HepG2 (cell line): ENCODE results near the gene CYP27B1. TPM values are rescaled to one million over a fixed set of nuclear protein-coding genes. Genes with fewer than 3 reads are reported as not detected.

Source experiments
- ATF7 ChIP-seq, 2 experiments: fragments of 450-650 bp in 1 of 2; sonication (generic) in 1 of 2; formaldehyde crosslinking in 1 of 2; IDR thresholded peaks; 2 replicates each; pipeline versions ENCODE4 v1.4.0 to v1.6.1; 2016 to 2020; ENCODE audit warnings: antibody characterized with exemption in 1 of 2, mild to moderate bottlenecking in 1 of 2, missing genetic modification reagents in 1 of 2
- ATF7-NPFF ChIP-seq: sonication (generic); formaldehyde crosslinking; IDR thresholded peaks from 2 replicates; pipeline ENCODE4 v1.8.1; 2023; ENCODE audit warnings: mild to moderate bottlenecking, low read depth, missing genetic modification reagents, moderate library complexity
- CBX2 ChIP-seq, 2 experiments: fragments of 200-600 bp in 1 of 2; sonication (generic); formaldehyde crosslinking in 1 of 2; IDR thresholded peaks; 2 replicates each; pipeline versions ENCODE4 v1.7.0 to v1.8.1; 2018 to 2022; ENCODE audit warnings: low read depth in 2 of 2, low read length in 1 of 2, mild to moderate bottlenecking in 1 of 2, missing genetic modification reagents in 1 of 2
- JDP2 ChIP-seq: sonication (generic); formaldehyde crosslinking; IDR thresholded peaks from 2 replicates; pipeline ENCODE4 v1.8.1; 2022; ENCODE audit warnings: missing genetic modification reagents, borderline replicate concordance
- NFKB2 ChIP-seq: sonication (generic); formaldehyde crosslinking; IDR thresholded peaks from 2 replicates; pipeline ENCODE4 v1.4.0; 2020; ENCODE audit warnings: missing genetic modification reagents, borderline replicate concordance
- PITX1 ChIP-seq: sonication (generic); formaldehyde crosslinking; IDR thresholded peaks from 2 replicates; pipeline ENCODE4 v1.5.1; 2020; ENCODE audit warnings: mild to moderate bottlenecking, missing genetic modification reagents
- REL ChIP-seq: sonication (generic); formaldehyde crosslinking; conservative IDR thresholded peaks from 2 replicates; pipeline ENCODE4 v1.8.0; 2022; ENCODE audit warnings: mild to moderate bottlenecking, missing genetic modification reagents, moderate library complexity
- SIN3A ChIP-seq: IDR thresholded peaks from 2 replicates; pipeline ENCODE4 v1.6.1; 2011; ENCODE audit warnings: low read depth, mild to moderate bottlenecking, control low read depth, low read length, borderline replicate concordance
- SKI ChIP-seq: fragments of 450-650 bp; IDR thresholded peaks from one replicate; pipeline ENCODE4 v1.6.1; 2018; ENCODE audit warnings: mild to moderate bottlenecking; ENCODE audit not compliant: partially characterized antibody
- SUZ12 ChIP-seq: fragments of 150-350 bp; IDR thresholded peaks from 2 replicates; pipeline ENCODE4 v1.6.1; 2014; ENCODE audit warnings: low read depth, low read length
- TBX2 ChIP-seq: sonication (generic); formaldehyde crosslinking; IDR thresholded peaks from 2 replicates; pipeline ENCODE4 v1.5.0; 2020; ENCODE audit warnings: missing genetic modification reagents, mild to moderate bottlenecking, borderline replicate concordance
- ZBTB3 ChIP-seq: sonication (generic); formaldehyde crosslinking; IDR thresholded peaks from 2 replicates; pipeline ENCODE4 v1.4.0; 2020; ENCODE audit warnings: low read depth, mild to moderate bottlenecking, moderate library complexity, missing genetic modification reagents, borderline replicate concordance
- ZFP1 ChIP-seq: IDR thresholded peaks from 2 replicates; pipeline ENCODE4 v1.6.1; 2016
- ZFP36L2 ChIP-seq: sonication (generic); formaldehyde crosslinking; IDR thresholded peaks from 2 replicates; pipeline ENCODE4 v1.4.0; 2020; ENCODE audit warnings: missing genetic modification reagents
- ZNF10 ChIP-seq: sonication (generic); formaldehyde crosslinking; IDR thresholded peaks from 2 replicates; pipeline ENCODE4 v1.4.0; 2020; ENCODE audit warnings: mild to moderate bottlenecking, low read depth, missing genetic modification reagents, borderline replicate concordance
- ZNF549 ChIP-seq: sonication (generic); formaldehyde crosslinking; IDR thresholded peaks from 2 replicates; pipeline ENCODE4 v1.5.0; 2020; ENCODE audit warnings: missing genetic modification reagents
- ZNF672 ChIP-seq: sonication (generic); formaldehyde crosslinking; IDR thresholded peaks from 2 replicates; pipeline ENCODE4 v1.8.1; 2022; ENCODE audit warnings: missing genetic modification reagents
- ZNF780A ChIP-seq: sonication (generic); formaldehyde crosslinking; IDR thresholded peaks from 2 replicates; pipeline ENCODE4 v1.8.0; 2022; ENCODE audit warnings: mild to moderate bottlenecking, missing genetic modification reagents, moderate library complexity
- polyA plus RNA-seq, 8 experiments: library from polyadenylated mRNA; depleted of rRNA in 3 of 8; stranded (reverse) in 7 of 8; unstranded in 1 of 8; fragments of >200 nt; fragmentation: Illumina TruSeq in 4 of 8; extraction: Trizol in 4 of 8; gene quantifications; 2 replicates each; pipeline versions ENCODE4 v1.2.1 to v1.2.3, GENCODE V29; 2011 to 2016; ENCODE audit warnings: low read depth in 4 of 8, missing spikeins in 1 of 8, mixed read lengths in 1 of 8; ENCODE audit not compliant: insufficient read depth in 1 of 8
- total RNA-seq, 5 experiments: library from RNA; depleted of rRNA; stranded (reverse); fragments of >200 nt; fragmentation: Illumina TruSeq; extraction: Trizol; gene quantifications; 2 replicates each; pipeline ENCODE4 v1.2.3, GENCODE V29; 2016; ENCODE audit warnings: low read depth in 1 of 5
- TF ChIP-seq, protein P1 (sequence below): sonication (generic); formaldehyde crosslinking; IDR thresholded peaks from 2 replicates; pipeline ENCODE4 v1.4.0; 2020; ENCODE audit warnings: missing genetic modification reagents, borderline replicate concordance
- TF ChIP-seq, protein P2 (sequence below): sonication (generic); formaldehyde crosslinking; IDR thresholded peaks from 2 replicates; pipeline ENCODE4 v1.5.0; 2020; ENCODE audit warnings: mild to moderate bottlenecking, missing genetic modification reagents
- TF ChIP-seq, protein P3 (sequence below): IDR thresholded peaks from 2 replicates; pipeline ENCODE4 v1.6.1; 2016; ENCODE audit warnings: mild to moderate bottlenecking
- TF ChIP-seq, protein P4 (sequence below): sonication (generic); formaldehyde crosslinking; IDR thresholded peaks from 2 replicates; pipeline ENCODE4 v1.4.0; 2020; ENCODE audit warnings: missing genetic modification reagents, borderline replicate concordance

Gene CYP27B1
- total and polyA plus RNA-seq, 2 of the 13 experiments (the other 11 are each of a cell fraction or from before 2014, with no cell fraction given) = 2.3 to 3.0 TPM

DNA sequence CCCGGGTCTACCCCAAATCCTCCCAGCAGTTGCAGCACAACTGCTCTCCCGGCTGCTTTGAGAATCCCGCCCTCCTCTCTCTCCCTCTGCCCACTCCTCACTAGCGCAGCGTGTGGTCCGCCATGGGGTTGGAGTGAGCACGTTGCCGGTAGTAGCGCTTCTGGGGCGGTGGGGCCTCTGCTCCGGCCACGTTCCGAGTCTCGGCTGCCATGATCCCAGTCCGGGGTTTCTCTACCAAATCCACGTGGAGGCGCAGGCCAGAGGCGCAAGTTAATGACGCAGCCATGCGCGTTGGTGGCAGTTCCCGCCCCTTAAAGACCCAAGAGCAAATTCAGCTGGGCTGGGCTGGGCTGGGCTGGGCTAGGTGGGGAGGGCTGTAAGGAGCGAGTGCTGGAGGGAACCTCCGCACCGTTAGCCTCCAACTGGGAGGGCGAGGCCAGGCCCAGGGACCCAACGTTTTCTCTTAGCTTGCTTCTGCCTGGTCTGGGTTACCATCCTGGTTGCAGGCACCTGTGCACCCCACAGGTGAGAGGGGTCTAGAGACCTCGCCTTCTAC is 5.1 kb upstream of the CYP27B1 start, which contains the start of gene METTL1 (continued):
- TF ChIP-seq JDP2 (no peak), REL (CRISPR knock-in tag) (peak; percentile 85; the same call in 1 of the 2 replicates), ZNF10 (CRISPR knock-in tag) (no peak), NFKB2 (CRISPR knock-in tag) (peak; percentile 71; the same call in 1 of the 2 replicates), ZNF672 (CRISPR knock-in tag) (no peak), ZNF780A (CRISPR knock-in tag) (peak; percentile 65; the same call in 1 of the 2 replicates), PITX1 (CRISPR knock-in tag) (peak; percentile 89), ZFP1 (no peak; the same call in 1 of the 2 replicates), ATF7 (IDR thresholded peaks at IDR 0.05) (no peak; the same call in 1 of the 2 replicates), ATF7 (CRISPR knock-in tag; IDR thresholded peaks at IDR 0.05) (peak; percentile 99), SIN3A (peak; percentile 96), SKI (peak; percentile 55), ZNF549 (CRISPR knock-in tag) (no peak), ZFP36L2 (CRISPR knock-in tag) (no peak), TBX2 (CRISPR knock-in tag) (peak; percentile 58; the same call in 1 of the 2 replicates), ZBTB3 (CRISPR knock-in tag) (peak; percentile 91), CBX2 (IDR thresholded peaks at IDR 0.05; ENCODE audit: low read depth, low read length) (no peak), CBX2 (CRISPR knock-in tag; IDR thresholded peaks at IDR 0.05; ENCODE audit: low read depth) (0 out of 2 replicates have a peak, but pooled peaks have one; percentile 58), ATF7-NPFF (CRISPR knock-in tag) (peak; percentile 79), SUZ12 (no peak)
- TF ChIP-seq, protein P1, sequence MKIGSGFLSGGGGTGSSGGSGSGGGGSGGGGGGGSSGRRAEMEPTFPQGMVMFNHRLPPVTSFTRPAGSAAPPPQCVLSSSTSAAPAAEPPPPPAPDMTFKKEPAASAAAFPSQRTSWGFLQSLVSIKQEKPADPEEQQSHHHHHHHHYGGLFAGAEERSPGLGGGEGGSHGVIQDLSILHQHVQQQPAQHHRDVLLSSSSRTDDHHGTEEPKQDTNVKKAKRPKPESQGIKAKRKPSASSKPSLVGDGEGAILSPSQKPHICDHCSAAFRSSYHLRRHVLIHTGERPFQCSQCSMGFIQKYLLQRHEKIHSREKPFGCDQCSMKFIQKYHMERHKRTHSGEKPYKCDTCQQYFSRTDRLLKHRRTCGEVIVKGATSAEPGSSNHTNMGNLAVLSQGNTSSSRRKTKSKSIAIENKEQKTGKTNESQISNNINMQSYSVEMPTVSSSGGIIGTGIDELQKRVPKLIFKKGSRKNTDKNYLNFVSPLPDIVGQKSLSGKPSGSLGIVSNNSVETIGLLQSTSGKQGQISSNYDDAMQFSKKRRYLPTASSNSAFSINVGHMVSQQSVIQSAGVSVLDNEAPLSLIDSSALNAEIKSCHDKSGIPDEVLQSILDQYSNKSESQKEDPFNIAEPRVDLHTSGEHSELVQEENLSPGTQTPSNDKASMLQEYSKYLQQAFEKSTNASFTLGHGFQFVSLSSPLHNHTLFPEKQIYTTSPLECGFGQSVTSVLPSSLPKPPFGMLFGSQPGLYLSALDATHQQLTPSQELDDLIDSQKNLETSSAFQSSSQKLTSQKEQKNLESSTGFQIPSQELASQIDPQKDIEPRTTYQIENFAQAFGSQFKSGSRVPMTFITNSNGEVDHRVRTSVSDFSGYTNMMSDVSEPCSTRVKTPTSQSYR (CRISPR knock-in tag) = no peak
- TF ChIP-seq, protein P2, sequence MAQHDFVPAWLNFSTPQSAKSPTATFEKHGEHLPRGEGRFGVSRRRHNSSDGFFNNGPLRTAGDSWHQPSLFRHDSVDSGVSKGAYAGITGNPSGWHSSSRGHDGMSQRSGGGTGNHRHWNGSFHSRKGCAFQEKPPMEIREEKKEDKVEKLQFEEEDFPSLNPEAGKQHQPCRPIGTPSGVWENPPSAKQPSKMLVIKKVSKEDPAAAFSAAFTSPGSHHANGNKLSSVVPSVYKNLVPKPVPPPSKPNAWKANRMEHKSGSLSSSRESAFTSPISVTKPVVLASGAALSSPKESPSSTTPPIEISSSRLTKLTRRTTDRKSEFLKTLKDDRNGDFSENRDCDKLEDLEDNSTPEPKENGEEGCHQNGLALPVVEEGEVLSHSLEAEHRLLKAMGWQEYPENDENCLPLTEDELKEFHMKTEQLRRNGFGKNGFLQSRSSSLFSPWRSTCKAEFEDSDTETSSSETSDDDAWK (CRISPR knock-in tag) = no peak
- TF ChIP-seq, protein P3, sequence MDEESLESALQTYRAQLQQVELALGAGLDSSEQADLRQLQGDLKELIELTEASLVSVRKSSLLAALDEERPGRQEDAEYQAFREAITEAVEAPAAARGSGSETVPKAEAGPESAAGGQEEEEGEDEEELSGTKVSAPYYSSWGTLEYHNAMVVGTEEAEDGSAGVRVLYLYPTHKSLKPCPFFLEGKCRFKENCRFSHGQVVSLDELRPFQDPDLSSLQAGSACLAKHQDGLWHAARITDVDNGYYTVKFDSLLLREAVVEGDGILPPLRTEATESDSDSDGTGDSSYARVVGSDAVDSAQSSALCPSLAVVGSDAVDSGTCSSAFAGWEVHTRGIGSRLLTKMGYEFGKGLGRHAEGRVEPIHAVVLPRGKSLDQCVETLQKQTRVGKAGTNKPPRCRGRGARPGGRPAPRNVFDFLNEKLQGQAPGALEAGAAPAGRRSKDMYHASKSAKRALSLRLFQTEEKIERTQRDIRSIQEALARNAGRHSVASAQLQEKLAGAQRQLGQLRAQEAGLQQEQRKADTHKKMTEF (CRISPR knock-in tag) = peak; percentile 59; the same call in 1 of the 2 replicates
- TF ChIP-seq, protein P4, sequence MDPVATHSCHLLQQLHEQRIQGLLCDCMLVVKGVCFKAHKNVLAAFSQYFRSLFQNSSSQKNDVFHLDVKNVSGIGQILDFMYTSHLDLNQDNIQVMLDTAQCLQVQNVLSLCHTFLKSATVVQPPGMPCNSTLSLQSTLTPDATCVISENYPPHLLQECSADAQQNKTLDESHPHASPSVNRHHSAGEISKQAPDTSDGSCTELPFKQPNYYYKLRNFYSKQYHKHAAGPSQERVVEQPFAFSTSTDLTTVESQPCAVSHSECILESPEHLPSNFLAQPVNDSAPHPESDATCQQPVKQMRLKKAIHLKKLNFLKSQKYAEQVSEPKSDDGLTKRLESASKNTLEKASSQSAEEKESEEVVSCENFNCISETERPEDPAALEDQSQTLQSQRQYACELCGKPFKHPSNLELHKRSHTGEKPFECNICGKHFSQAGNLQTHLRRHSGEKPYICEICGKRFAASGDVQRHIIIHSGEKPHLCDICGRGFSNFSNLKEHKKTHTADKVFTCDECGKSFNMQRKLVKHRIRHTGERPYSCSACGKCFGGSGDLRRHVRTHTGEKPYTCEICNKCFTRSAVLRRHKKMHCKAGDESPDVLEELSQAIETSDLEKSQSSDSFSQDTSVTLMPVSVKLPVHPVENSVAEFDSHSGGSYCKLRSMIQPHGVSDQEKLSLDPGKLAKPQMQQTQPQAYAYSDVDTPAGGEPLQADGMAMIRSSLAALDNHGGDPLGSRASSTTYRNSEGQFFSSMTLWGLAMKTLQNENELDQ (CRISPR knock-in tag) = no peak
